Esophagus squamous epithelium (tissue), 5 donors: ENCODE results near the gene VCAN. TPM values are rescaled to one million over a fixed set of nuclear protein-coding genes. Genes with fewer than 3 reads are reported as not detected.

Experiments
- DNase-seq: peaks from one replicate; lab custom pipeline; 2025; lab: John Stamatoyannopoulos, UW
- H3K27ac ChIP-seq, 4 donors: fragments of 200-600 bp; sonication (generic); one replicate each; pipeline ENCODE4 v1.5.1; 2016 to 2019; ENCODE audit warnings: mild to moderate bottlenecking in 1 of 4
- H3K27me3 ChIP-seq, 4 donors: fragments of 200-600 bp; sonication (generic); 1 replicate in 3 of 4; 2 replicates in 1 of 4; pipeline versions ENCODE4 v1.5.1 to v1.6.0; 2017 to 2021; ENCODE audit warnings: antibody characterized with exemption in 1 of 4
- H3K36me3 ChIP-seq, 3 donors: fragments of 200-600 bp; sonication (generic); one replicate each; pipeline ENCODE4 v1.5.1; 2016 to 2019
- H3K4me1 ChIP-seq, 3 donors: fragments of 200-600 bp; sonication (generic); one replicate each; pipeline ENCODE4 v1.5.1; 2017 to 2019
- H3K4me3 ChIP-seq, 4 donors: fragments of 200-600 bp; sonication (generic); 1 replicate in 3 of 4; 2 replicates in 1 of 4; pipeline ENCODE4 v1.5.1; 2016 to 2019; ENCODE audit warnings: mild to moderate bottlenecking in 2 of 4, moderate library complexity in 1 of 4
- H3K9me3 ChIP-seq, 3 donors: fragments of 200-600 bp; sonication (generic); one replicate each; pipeline ENCODE4 v1.5.1; 2016 to 2019
- POLR2A ChIP-seq, 4 donors: fragments of 450-650 bp; IDR thresholded peaks; one replicate each; pipeline ENCODE4 v1.6.1; 2017; ENCODE audit warnings: antibody characterized with exemption in 4 of 4, mild to moderate bottlenecking in 4 of 4, moderate library complexity in 3 of 4
- WGBS, 2 donors: methylation state at CpG; one replicate each; pipeline ENCODE4 v1.1.5; 2018; 5-methylcytosine and 5-hydroxymethylcytosine counted together
- intact Hi-C: fragments of 100-400 bp; cut with DNase I; formaldehyde crosslinking; loops from one replicate; pipeline ENCODE4 v1.15.0; 2022
- total RNA-seq, 4 donors: library from RNA; depleted of rRNA; stranded (reverse); fragments of >200 nt; gene quantifications; one replicate each; pipeline ENCODE4 v1.1.0, GENCODE V29; 2016
- TF ChIP-seq, protein P1 (sequence below), 6 experiments: fragments of 450-650 bp in 4 of 6; fragments of 200-600 bp in 2 of 6; sonication (generic) in 2 of 6; IDR thresholded peaks; one replicate each; pipeline ENCODE4 v1.5.1; 2016 to 2019; ENCODE audit warnings: antibody characterized with exemption in 6 of 6, mild to moderate bottlenecking in 4 of 6, moderate library complexity in 4 of 6
- donor health status: DM: yes; HTN: yes; CAD: no.

The VCAN gene
- total RNA-seq, 4 donors from 2014 or later = 0.30 to 36.1 (median 7.2) TPM

DNA sequence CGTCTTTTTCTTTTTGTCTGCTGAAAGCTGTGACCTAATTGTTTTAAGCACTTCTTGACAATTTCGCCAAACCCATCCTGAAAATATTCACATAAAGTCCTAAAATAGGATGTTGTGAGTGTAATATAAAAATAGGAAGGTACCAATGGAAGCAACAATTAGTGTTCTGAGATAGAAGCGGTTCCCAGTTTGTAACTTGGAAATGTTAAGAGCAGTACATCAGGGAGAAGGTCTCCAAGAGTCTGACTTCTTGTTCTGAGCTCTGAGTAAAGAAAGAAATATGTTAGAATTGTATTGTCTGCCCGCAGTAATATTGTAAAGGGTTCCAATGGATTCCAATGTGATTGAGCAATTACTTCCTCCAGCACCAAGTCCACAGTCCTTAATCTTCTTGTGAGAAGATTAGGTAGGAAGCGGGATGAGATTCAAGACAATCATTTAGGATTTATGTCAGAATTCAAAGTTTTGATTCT, 3.9 kb downstream of the VCAN start:
- no peaks in the 10 kb centered on the region for H3K36me3 ChIP-seq
- H3K4me3 ChIP-seq = peak overlapping the region in 2 of 4 donors; percentile 45 to 69
- DNase-seq = no peak
- H3K4me1 ChIP-seq = peaks cover 20 to 46% (median 20%) of the 10 kb centered on the region in 3 donors
- TF ChIP-seq POLR2A (IDR thresholded peaks at IDR 0.05) = no peak
- TF ChIP-seq, protein P1, sequence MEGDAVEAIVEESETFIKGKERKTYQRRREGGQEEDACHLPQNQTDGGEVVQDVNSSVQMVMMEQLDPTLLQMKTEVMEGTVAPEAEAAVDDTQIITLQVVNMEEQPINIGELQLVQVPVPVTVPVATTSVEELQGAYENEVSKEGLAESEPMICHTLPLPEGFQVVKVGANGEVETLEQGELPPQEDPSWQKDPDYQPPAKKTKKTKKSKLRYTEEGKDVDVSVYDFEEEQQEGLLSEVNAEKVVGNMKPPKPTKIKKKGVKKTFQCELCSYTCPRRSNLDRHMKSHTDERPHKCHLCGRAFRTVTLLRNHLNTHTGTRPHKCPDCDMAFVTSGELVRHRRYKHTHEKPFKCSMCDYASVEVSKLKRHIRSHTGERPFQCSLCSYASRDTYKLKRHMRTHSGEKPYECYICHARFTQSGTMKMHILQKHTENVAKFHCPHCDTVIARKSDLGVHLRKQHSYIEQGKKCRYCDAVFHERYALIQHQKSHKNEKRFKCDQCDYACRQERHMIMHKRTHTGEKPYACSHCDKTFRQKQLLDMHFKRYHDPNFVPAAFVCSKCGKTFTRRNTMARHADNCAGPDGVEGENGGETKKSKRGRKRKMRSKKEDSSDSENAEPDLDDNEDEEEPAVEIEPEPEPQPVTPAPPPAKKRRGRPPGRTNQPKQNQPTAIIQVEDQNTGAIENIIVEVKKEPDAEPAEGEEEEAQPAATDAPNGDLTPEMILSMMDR (IDR thresholded peaks at IDR 0.05) = no peak
- H3K9me3 ChIP-seq = no peaks in the 10 kb centered on the region
- intact Hi-C loops = no loop called here
- 48 to 52% methylated on average over 5 of the region's 5 CpGs for WGBS, 2 donors
- H3K27ac ChIP-seq = peak overlapping the region; percentile 32 to 82 (median 74)
- H3K27me3 ChIP-seq = peaks cover 0 to 85% (median 13%) of the 10 kb centered on the region in 4 donors

DNA sequence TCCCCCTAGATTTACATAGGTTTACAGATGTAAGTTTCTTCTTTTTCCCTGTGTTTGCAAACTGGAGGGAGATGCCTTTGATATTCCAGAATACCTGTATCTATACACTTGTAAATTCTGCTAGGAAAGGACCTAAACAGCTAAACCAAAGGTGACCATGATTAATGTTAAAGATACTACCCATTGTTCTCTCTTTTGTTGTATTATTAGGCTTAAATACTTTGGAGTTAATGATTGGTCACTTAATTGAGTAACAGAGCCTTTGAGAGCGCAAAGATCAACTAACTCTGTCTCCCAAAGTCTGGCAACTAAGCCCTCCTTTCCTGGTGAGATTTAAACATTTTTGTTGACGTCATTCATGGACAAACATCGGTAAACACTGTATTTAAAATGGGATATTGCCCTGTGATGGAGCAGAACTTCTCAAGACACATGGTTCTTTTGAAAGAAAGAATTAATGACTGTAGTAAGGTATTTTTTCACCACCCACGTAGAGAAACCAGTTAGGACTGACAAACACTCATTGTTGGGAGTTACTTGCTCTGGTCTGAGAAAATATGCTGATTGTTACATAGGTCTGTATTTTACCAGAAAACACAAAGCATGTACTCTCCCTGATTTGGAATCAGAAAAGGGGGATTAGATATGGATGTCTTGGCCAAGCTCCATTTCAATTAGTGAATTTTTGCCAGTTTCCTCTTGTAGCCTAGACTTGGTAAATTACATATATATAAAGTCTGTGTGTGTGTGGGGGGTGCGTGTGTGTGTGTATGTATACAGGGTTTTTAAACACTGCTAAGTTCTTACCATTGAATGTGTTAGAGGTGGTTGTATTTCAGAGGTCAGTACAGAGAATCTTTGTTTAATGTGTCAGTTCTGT, 4.6 kb downstream of the VCAN start:
- Histone ChIP-seq H3K4me3 (no peak overlapping the region), H3K36me3 (no peaks in the 10 kb centered on the region), H3K27me3 (peaks cover 0 to 77% (median 11%) of the 10 kb centered on the region in 4 donors), H3K27ac (no peak overlapping the region), H3K4me1 (peaks cover 20 to 42% (median 20%) of the 10 kb centered on the region in 3 donors), H3K9me3 (no peaks in the 10 kb centered on the region)
- no peak for TF ChIP-seq POLR2A (IDR thresholded peaks at IDR 0.05)
- TF ChIP-seq, protein P1 (IDR thresholded peaks at IDR 0.05) = no peak
- intact Hi-C loops = no loop called here
- no peak for DNase-seq
- WGBS, 2 donors = 34 to 58% methylated on average over 5 of the region's 5 CpGs

DNA sequence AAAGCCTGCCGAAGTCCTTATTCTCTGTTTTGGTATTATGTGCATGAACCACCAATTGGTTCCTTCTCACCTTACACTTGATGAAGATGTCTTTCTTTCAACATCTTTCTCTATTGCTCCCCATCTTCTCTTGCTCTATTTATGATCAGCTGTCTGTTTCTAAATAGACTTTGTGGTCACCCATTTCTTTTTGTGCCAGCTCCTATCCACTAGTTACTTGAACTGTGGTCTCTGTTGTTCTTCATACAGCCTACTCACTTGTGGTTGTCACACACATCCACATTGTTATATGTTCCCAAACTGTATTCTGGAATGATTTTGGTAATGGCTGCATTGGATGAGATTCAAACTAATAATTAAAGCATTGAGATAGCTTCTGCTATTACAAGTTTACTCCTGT, 11.4 kb downstream of the VCAN start:
- DNase-seq = no peak
- WGBS, 2 donors = 37 to 70% methylated on average over 1 of the region's 1 CpG
- no peak overlapping the region for H3K27ac ChIP-seq
- intact Hi-C loops = no loop called here
- H3K36me3 ChIP-seq = no peaks in the 10 kb centered on the region
- TF ChIP-seq, protein P1 (IDR thresholded peaks at IDR 0.05) = no peak
- no peak for TF ChIP-seq POLR2A (IDR thresholded peaks at IDR 0.05)
- no peak overlapping the region for H3K4me3 ChIP-seq
- H3K4me1 ChIP-seq = no peaks in the 10 kb centered on the region
- no peaks in the 10 kb centered on the region for H3K9me3 ChIP-seq
- peaks cover 0 to 14% (median 0%) of the 10 kb centered on the region in 4 donors for H3K27me3 ChIP-seq

DNA sequence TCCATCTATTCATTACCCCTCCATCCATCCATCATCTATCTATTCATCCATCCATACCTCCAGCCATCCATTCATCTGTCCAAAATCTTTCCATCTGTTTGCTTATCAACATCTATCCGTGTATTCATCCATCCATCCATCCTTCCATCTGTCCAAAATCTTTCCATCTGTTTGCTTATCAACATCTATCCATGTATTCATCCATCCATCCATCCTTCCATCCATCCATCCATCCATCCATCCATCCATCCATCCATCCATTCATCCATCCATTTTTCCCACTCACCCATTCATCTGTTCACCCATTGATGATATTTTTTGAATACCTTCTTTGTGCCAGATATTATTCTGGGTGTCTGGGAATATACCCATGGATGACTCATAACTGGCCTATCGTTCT, 12.8 kb downstream of the VCAN start:
- Histone ChIP-seq H3K27ac (no peak overlapping the region), H3K4me3 (no peak overlapping the region), H3K36me3 (no peaks in the 10 kb centered on the region), H3K27me3 (peaks cover 0 to 1% (median 0%) of the 10 kb centered on the region in 4 donors), H3K9me3 (no peaks in the 10 kb centered on the region), H3K4me1 (no peaks in the 10 kb centered on the region)
- intact Hi-C loops = no loop called here
- TF ChIP-seq, protein P1 (IDR thresholded peaks at IDR 0.05) = no peak
- TF ChIP-seq POLR2A (IDR thresholded peaks at IDR 0.05) = no peak
- 47 to 53% methylated on average over 2 of the region's 2 CpGs for WGBS, 2 donors
- no peak for DNase-seq

GRCh38 chr5:83485842-83486241, 14.3 kb downstream of the VCAN start:
- Histone ChIP-seq H3K27me3 (no peaks in the 10 kb centered on the region), H3K27ac (no peak overlapping the region), H3K9me3 (no peaks in the 10 kb centered on the region), H3K4me3 (no peak overlapping the region), H3K36me3 (no peaks in the 10 kb centered on the region), H3K4me1 (no peaks in the 10 kb centered on the region)
- no peak for DNase-seq
- intact Hi-C loops = no loop called here
- WGBS, 2 donors = 79 to 89% methylated on average over 3 to 4 of the region's 4 CpGs
- no peak for TF ChIP-seq POLR2A (IDR thresholded peaks at IDR 0.05)
- TF ChIP-seq, protein P1 (IDR thresholded peaks at IDR 0.05) = no peak
